Occipital lobe (tissue), 2 donors: Measurements from ENCODE around the gene AARS1. TPM values are rescaled to one million over a fixed set of nuclear protein-coding genes. Genes with fewer than 3 reads are reported as not detected.
"Not testable (repeated sequence)": the region's sequence is repeated elsewhere in the genome, so short reads cannot be mapped to it uniquely, and the experiment has no call there.

ENCODE experiments used
- DNase-seq: peaks from one replicate; lab custom pipeline; 2025; lab: John Stamatoyannopoulos, UW
- total RNA-seq: library from RNA; depleted of rRNA; stranded (reverse); fragments of >200 nt; gene quantifications from one replicate; pipeline ENCODE4 v1.2.3, GENCODE V29; 2014

AARS1 gene
- total RNA-seq: 65.7 TPM

GRCh38 chr16:70289229-70290094 is at the start of gene AARS1:
AARS1 (minus strand) TSS chr16:70289506; CDS start chr16:70282763, 6,743 bp downstream.
- DNase-seq: peak; percentile 96

GRCh38 chr16:70337814-70338213 is 48.5 kb upstream of the AARS1 start:
- DNase-seq: no peak

GRCh38 chr16:70332728-70333127 is 43.4 kb upstream of the AARS1 start:
- not testable (repeated sequence) for DNase-seq

- peak; percentile 4 for DNase-seq
Measured at GRCh38 chr16:70331588-70332358, 42.5 kb upstream of the AARS1 start.

GRCh38 chr16:70331091-70331490 is 41.8 kb upstream of the AARS1 start:
- no peak for DNase-seq

GRCh38 chr16:70324998-70325747 is 35.9 kb upstream of the AARS1 start:
- DNase-seq: no peak

- DNase-seq: no peak
Measured at GRCh38 chr16:70320121-70320520, 30.8 kb upstream of the AARS1 start.

- not testable (repeated sequence) for DNase-seq
Measured at GRCh38 chr16:70307726-70308125, 18.4 kb upstream of the AARS1 start.

- DNase-seq: no peak
Measured at GRCh38 chr16:70306880-70307279, 17.6 kb upstream of the AARS1 start.

GRCh38 chr16:70304892-70305448 is 15.7 kb upstream of the AARS1 start:
- DNase-seq: no peak

- DNase-seq: no peak
Measured at GRCh38 chr16:70302745-70303144, 13.4 kb upstream of the AARS1 start.

- no peak for DNase-seq
Measured at GRCh38 chr16:70301121-70301520, 11.8 kb upstream of the AARS1 start.

- DNase-seq: peak; percentile 71
Measured at GRCh38 chr16:70298988-70299938, 10.0 kb upstream of the AARS1 start, which contains the start of gene DDX19B. DDX19B (plus strand) TSS chr16:70299186; CDS start chr16:70299298, 112 bp downstream.

GRCh38 chr16:70295634-70296033 is 6.3 kb upstream of the AARS1 start:
- DNase-seq: no peak

- DNase-seq: no peak
Measured at GRCh38 chr16:70294385-70295025, 5.2 kb upstream of the AARS1 start.

GRCh38 chr16:70292148-70292547 is 2.8 kb upstream of the AARS1 start:
- not testable (repeated sequence) for DNase-seq

GRCh38 chr16:70290949-70291519 is 1.7 kb upstream of the AARS1 start:
- no peak for DNase-seq

GRCh38 chr16:70287304-70287971 is 1.9 kb downstream of the AARS1 start:
- DNase-seq: not testable (repeated sequence)

GRCh38 chr16:70276392-70276791 is 12.9 kb downstream of the AARS1 start:
- DNase-seq: no peak
